D341Med (cell line): Measurements from ENCODE around the gene WRAP73.
"Not testable (repeated sequence)": the region's sequence is repeated elsewhere in the genome, so short reads cannot be mapped to it uniquely, and the experiment has no call there.

Experiments used
- DNase-seq: peaks from one replicate; pipeline ENCODE4 v3.0.0; 2012; ENCODE audit warnings: low spot score

The WRAP73 gene

GRCh38 chr1:3597599-3597964, 52.3 kb downstream of the WRAP73 start:
- DNase-seq, result no peak

- no peak for DNase-seq
Observed at GRCh38 chr1:3596663-3597598, 53.0 kb downstream of the WRAP73 start.

- no peak for DNase-seq
Observed at GRCh38 chr1:3595949-3596348, 54.0 kb downstream of the WRAP73 start.

GRCh38 chr1:3594706-3595377, 55.1 kb downstream of the WRAP73 start:
- no peak for DNase-seq

- DNase-seq, result no peak
Observed at GRCh38 chr1:3593745-3594144, 56.2 kb downstream of the WRAP73 start.

- no peak for DNase-seq
Observed at GRCh38 chr1:3593334-3593733, 56.6 kb downstream of the WRAP73 start.

GRCh38 chr1:3590951-3591865, 58.7 kb downstream of the WRAP73 start:
- no peak for DNase-seq

- no peak for DNase-seq
Observed at GRCh38 chr1:3590139-3590763, 59.7 kb downstream of the WRAP73 start.

- no peak for DNase-seq
Observed at GRCh38 chr1:3588395-3588794, 61.5 kb downstream of the WRAP73 start.

GRCh38 chr1:3586986-3587759, 62.7 kb downstream of the WRAP73 start:
- no peak for DNase-seq

- DNase-seq, result no peak
Observed at GRCh38 chr1:3585940-3586568, 63.8 kb downstream of the WRAP73 start.

GRCh38 chr1:3585353-3585868, 64.5 kb downstream of the WRAP73 start:
- DNase-seq, result not testable (repeated sequence)

GRCh38 chr1:3584915-3585314, 65.0 kb downstream of the WRAP73 start:
- DNase-seq, result no peak

- DNase-seq, result not testable (repeated sequence)
Observed at GRCh38 chr1:3583751-3584150, 66.2 kb downstream of the WRAP73 start.

GRCh38 chr1:3581296-3582036, 68.4 kb downstream of the WRAP73 start:
- no peak for DNase-seq
